ENCODE measurements around the gene KRTAP9-2.
"Not testable (repeated sequence)": the region's sequence is repeated elsewhere in the genome, so short reads cannot be mapped to it uniquely, and the experiment has no call there.

GRCh38 chr17:41249637-41250240 lies 23.3 kb downstream of the KRTAP9-2 start, which contains the start of gene KRTAP9-4:
- TF ChIP-seq POLR2A (IDR thresholded peaks at IDR 0.05) = not testable (repeated sequence)
- TF ChIP-seq, protein P1, sequence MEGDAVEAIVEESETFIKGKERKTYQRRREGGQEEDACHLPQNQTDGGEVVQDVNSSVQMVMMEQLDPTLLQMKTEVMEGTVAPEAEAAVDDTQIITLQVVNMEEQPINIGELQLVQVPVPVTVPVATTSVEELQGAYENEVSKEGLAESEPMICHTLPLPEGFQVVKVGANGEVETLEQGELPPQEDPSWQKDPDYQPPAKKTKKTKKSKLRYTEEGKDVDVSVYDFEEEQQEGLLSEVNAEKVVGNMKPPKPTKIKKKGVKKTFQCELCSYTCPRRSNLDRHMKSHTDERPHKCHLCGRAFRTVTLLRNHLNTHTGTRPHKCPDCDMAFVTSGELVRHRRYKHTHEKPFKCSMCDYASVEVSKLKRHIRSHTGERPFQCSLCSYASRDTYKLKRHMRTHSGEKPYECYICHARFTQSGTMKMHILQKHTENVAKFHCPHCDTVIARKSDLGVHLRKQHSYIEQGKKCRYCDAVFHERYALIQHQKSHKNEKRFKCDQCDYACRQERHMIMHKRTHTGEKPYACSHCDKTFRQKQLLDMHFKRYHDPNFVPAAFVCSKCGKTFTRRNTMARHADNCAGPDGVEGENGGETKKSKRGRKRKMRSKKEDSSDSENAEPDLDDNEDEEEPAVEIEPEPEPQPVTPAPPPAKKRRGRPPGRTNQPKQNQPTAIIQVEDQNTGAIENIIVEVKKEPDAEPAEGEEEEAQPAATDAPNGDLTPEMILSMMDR (IDR thresholded peaks at IDR 0.05 in 4 of 5, conservative IDR thresholded peaks at IDR 0.05 in 1 of 5) = not testable (repeated sequence)

Measured in gastrocnemius medialis (tissue), 4 donors.